Cardiac muscle cell (in vitro differentiated cells and primary cell): ENCODE measurements around the gene MIR17HG. TPM values are rescaled to one million over a fixed set of nuclear protein-coding genes. Genes with fewer than 3 reads are reported as not detected.

Experiments used
- DNase-seq, 2 donors: peaks; one replicate each; pipeline versions ENCODE4 v3.0.0 to v3.0.0-alpha.2; 2010 to 2017; ENCODE audit warnings: low read depth in 1 of 2, low spot score in 1 of 2
- H3K27ac ChIP-seq: fragments of 200-600 bp; sonication (generic); 2 replicates; pipeline ENCODE4 v1.5.1; 2016
- H3K27me3 ChIP-seq: fragments of 200-600 bp; sonication (generic); 2 replicates; pipeline ENCODE4 v1.6.0; 2016; ENCODE audit warnings: control low read depth
- H3K36me3 ChIP-seq: fragments of 200-600 bp; sonication (generic); 2 replicates; pipeline ENCODE4 v1.5.1; 2016; ENCODE audit warnings: control low read depth
- H3K4me1 ChIP-seq: fragments of 200-600 bp; sonication (generic); 2 replicates; pipeline ENCODE4 v1.8.1; 2017; ENCODE audit warnings: low read depth, mild to moderate bottlenecking, mixed run types
- H3K4me3 ChIP-seq: fragments of 200-600 bp; sonication (generic); 2 replicates; pipeline ENCODE4 v1.5.1; 2016; ENCODE audit warnings: mild to moderate bottlenecking
- H3K9me3 ChIP-seq: fragments of 200-600 bp; sonication (generic); 2 replicates; pipeline ENCODE4 v1.5.1; 2017; ENCODE audit warnings: low read depth, mild to moderate bottlenecking, control low read depth
- polyA plus RNA-seq: library from polyadenylated mRNA; unstranded; fragments of >200 nt; fragmentation: Nextera tagmentation; extraction: Ambion mirVana; gene quantifications from 2 replicates; pipeline ENCODE4 v1.2.1, GENCODE V29; 2016
- total RNA-seq: library from RNA; depleted of rRNA; stranded (reverse); fragments of >200 nt; gene quantifications from 2 replicates; pipeline ENCODE4 v1.2.3, GENCODE V29; 2016
- TF ChIP-seq, protein P1 (sequence below): IDR thresholded peaks from 2 replicates; pipeline ENCODE4 v1.5.1; 2012; ENCODE audit warnings: low read depth, mild to moderate bottlenecking, low read length

Gene MIR17HG
- 3.4 and 13.1 TPM in 2 replicates for total RNA-seq
- 1.5 and 3.1 TPM in 2 replicates for polyA plus RNA-seq

GRCh38 chr13:91347202-91347995 lies at the start of gene MIR17HG:
MIR17HG (plus strand) TSS chr13:91347687.
- Histone ChIP-seq H3K4me3 (peak within 1 kb of the TSS; percentile 88), H3K27ac (peak within 1 kb of the TSS; percentile 98), H3K36me3 (peaks cover 12% of the 10 kb centered on the region), H3K4me1 (peaks cover 27% of the 10 kb centered on the region), H3K9me3 (no peaks in the 10 kb centered on the region), H3K27me3 (no peaks in the 10 kb centered on the region)
- DNase-seq: peak; percentile 91 to 95
- TF ChIP-seq, protein P1, sequence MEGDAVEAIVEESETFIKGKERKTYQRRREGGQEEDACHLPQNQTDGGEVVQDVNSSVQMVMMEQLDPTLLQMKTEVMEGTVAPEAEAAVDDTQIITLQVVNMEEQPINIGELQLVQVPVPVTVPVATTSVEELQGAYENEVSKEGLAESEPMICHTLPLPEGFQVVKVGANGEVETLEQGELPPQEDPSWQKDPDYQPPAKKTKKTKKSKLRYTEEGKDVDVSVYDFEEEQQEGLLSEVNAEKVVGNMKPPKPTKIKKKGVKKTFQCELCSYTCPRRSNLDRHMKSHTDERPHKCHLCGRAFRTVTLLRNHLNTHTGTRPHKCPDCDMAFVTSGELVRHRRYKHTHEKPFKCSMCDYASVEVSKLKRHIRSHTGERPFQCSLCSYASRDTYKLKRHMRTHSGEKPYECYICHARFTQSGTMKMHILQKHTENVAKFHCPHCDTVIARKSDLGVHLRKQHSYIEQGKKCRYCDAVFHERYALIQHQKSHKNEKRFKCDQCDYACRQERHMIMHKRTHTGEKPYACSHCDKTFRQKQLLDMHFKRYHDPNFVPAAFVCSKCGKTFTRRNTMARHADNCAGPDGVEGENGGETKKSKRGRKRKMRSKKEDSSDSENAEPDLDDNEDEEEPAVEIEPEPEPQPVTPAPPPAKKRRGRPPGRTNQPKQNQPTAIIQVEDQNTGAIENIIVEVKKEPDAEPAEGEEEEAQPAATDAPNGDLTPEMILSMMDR: no peak

DNA sequence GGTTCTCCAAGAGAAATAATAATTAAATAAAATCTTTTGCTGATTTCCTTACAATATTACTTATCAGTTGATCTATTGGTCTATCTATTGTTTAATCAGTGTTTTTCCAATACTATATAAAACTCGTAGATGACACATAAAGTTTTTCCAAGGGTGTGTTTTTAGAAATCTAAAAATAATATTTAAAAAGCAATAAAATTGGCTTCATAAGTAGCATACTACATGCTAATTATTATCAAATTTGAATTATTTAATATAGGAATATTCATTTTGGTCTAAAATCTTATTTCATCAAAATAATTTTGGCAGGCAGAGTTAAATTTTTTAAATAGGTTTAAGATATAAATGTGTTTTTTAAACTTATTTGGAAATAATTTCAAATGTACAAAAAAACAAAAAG lies 49.4 kb upstream of the MIR17HG start:
- no peaks in the 10 kb centered on the region for H3K27me3 ChIP-seq

GRCh38 chr13:91302111-91302510 lies 45.4 kb upstream of the MIR17HG start:
- no peak overlapping the region for H3K4me3 ChIP-seq
- H3K27ac ChIP-seq: no peak overlapping the region
- H3K27me3 ChIP-seq: no peaks in the 10 kb centered on the region
- no peak for DNase-seq
- H3K4me1 ChIP-seq: no peaks in the 10 kb centered on the region
- TF ChIP-seq, protein P1: no peak
- no peaks in the 10 kb centered on the region for H3K36me3 ChIP-seq
- no peaks in the 10 kb centered on the region for H3K9me3 ChIP-seq

More for the DNA sequence above, 49.4 kb upstream of the MIR17HG start:
- TF ChIP-seq, protein P1: no peak
- H3K4me3 ChIP-seq: no peak overlapping the region
- no peak overlapping the region for H3K27ac ChIP-seq
- H3K9me3 ChIP-seq: no peaks in the 10 kb centered on the region
- H3K4me1 ChIP-seq: no peaks in the 10 kb centered on the region
- DNase-seq: no peak
- no peaks in the 10 kb centered on the region for H3K36me3 ChIP-seq

DNA sequence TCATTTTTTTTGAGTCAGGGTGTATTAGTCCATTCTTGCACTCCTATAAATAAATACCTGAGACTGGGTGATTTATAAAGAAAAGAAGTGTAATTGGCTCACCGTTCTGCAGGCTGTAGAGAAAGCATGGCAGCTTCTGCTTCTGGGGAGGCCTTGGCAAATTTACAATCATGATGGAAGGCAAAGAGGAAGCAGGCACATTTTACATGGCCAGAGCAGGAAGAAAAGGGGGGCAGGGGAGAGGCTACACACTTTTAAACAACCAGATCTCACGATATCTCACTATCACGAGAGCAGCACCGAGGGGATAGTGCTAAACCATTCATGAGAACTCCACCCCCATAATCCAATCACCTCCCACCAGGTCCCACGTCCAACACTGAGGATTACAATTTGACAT lies 44.5 kb upstream of the MIR17HG start:
- Histone ChIP-seq H3K9me3 (no peaks in the 10 kb centered on the region), H3K4me3 (no peak overlapping the region), H3K27ac (no peak overlapping the region), H3K27me3 (no peaks in the 10 kb centered on the region), H3K4me1 (no peaks in the 10 kb centered on the region), H3K36me3 (no peaks in the 10 kb centered on the region)
- no peak for DNase-seq
- TF ChIP-seq, protein P1: no peak

- Histone ChIP-seq H3K36me3 (no peaks in the 10 kb centered on the region), H3K4me3 (no peak overlapping the region), H3K4me1 (no peaks in the 10 kb centered on the region), H3K27ac (no peak overlapping the region), H3K27me3 (no peaks in the 10 kb centered on the region), H3K9me3 (no peaks in the 10 kb centered on the region)
- DNase-seq: no peak
- TF ChIP-seq, protein P1: no peak
Measured at GRCh38 chr13:91304741-91305140, 42.7 kb upstream of the MIR17HG start.
